AML-193 (cell line): Measurements from ENCODE around the gene BTBD2.

Experiments
- DNase-seq, 2 experiments: peaks; one replicate each; lab custom pipeline; 2025; lab: John Stamatoyannopoulos, UW

The BTBD2 gene

GRCh38 chr19:2015608-2015950 lies at the start of gene BTBD2:
TSS of gene BTBD2 (minus strand) at chr19:2015714. CDS start at chr19:2015703, 11 bp downstream.
- peak in 1 of 2 experiments; percentile 9 for DNase-seq

- DNase-seq, result no peak
Measured at GRCh38 chr19:2064788-2065524, 49.4 kb upstream of the BTBD2 start.

DNA sequence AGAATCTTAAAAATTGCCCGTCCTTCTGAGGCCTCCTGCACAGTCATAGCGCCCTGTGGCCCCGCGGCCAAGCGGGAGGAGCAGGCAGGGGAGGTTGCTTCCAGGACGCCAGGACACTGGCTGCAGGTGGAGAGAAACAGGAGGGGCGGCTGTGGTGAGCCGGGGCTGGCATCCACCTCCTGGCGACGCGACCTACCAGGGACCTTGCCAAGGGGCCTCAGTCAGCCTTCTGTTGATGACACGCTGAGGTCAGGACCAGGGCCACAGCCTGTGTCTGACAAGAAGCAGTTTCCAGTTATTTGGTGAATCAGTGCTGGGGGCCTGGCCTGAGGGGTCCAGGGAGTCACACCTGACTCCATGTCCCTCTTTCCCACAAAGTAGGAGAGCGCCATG lies 48.9 kb upstream of the BTBD2 start:
- DNase-seq, result no peak

DNA sequence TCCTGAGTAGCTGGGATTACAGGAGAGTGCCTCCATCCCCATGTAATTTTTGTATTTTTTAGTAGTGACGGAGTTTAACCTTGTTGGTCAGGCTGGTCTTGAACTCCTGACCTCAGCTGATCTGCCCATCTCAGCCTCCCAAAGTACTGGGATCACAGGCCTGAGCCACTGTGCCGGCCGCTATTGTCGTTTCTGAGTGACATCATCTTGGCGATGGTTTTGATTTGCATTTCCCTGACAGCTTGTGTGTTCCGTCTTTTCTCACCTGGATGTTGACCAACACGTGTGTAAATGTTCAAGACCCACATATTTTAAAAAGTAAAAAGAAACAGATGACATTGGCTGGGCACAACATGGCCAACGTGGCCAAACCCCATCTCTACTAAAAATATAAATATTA lies 48.3 kb upstream of the BTBD2 start:
- no peak for DNase-seq

DNA sequence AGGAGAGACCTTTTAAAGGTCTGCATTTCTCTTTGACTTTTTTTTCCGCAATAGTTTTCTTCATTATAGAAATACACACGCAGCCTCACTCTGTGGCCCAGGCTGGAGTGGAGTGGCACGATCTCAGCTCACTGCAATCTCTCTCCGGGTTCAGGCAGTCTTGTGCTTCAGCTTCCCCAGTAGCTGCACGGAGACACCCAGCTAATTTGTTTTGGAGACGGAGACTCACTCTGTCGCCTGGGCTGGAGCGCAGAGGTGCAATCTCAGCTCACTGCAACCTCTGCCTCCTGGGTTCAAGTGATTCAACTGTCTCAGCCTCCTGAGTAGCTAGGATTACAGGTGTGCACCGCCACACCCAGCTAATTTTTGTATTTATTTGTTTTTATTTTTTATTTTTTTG lies 47.3 kb upstream of the BTBD2 start:
- no peak for DNase-seq

- DNase-seq, result no peak
Measured at GRCh38 chr19:2062389-2062729, 46.8 kb upstream of the BTBD2 start.

DNA sequence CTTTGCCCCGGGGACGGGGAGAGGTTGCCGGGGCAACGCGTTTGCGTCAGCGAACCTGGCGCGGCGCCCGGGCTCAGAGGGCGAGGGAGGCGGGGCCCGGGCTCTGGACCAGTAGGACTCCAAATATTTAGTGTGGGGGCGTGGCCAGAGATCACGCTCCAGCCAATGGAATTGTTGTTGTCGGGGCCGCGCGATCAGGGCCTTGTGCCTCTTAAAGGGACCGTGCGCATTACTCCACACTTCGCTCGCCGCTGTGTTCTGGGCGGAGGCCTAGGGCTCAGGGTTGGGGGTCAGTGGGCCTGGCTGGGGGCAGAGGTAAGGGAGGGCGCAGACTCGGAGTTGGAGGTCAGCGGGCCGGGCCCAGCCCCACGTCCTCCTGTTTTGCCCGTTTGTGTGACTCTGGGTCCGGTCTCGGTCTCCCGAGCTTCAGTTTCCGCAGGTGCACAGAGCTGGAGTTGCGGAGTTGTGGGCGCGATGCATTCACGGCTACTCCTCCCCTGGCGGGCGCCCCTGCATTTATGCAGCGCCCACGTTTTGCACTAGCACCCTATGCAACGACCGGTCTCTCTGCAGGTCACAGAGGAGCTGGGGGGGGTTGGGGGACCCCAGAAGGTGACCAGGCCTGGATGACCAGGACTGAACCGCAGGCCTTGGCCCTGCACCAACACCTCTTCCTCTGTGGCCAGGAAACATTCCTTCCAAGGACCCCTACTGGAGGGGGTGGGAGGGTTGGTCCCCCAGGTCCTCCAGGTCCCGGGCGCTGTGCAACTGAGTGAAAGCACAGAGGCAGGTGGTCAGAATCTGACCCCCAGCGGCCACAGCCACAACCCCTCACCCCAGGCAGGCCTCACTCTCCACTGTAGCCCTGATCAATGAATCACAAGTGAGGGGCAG lies 46.2 kb upstream of the BTBD2 start:
- peak; percentile 95 to 96 for DNase-seq

- DNase-seq, result peak in 1 of 2 experiments; percentile 36
Measured at GRCh38 chr19:2060884-2061494, 45.5 kb upstream of the BTBD2 start.

DNA sequence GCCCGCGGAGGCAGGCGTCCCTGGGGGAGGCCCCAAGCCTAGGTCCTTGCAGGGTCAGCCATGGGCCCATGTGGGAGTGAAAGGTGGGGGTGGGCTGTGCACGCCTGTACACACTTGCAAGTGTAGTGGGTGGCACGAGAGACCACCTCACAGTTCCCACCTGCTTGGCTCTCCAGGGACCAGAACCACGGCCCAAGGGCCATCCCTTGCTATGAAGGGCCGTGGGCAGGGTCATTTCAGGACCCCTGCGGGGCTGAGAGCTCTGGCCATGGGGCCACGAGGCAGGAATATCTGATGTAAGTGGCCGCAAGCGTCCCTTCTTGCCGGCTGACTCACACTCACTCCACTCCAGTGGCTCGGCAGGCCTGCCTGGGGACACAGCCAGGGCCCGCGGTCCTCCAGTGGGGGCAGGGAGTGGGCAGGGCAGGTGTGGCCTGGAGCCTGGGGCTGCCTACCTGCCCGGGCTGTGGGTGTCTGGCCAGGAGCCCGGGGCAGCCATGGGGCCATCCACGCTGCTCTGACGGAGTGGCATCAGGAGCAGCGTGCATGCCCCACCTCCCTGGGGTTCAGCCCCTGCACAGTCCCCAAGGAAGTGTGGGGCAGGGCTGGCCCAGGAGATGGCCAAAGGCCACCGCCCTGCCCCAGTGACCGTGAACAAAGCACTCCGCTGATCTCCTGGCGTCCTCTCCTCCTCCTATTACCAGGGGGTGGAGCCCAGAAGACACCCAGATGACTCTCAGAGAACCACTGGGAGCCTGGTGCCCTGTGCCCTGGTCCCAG lies 44.1 kb upstream of the BTBD2 start:
- no peak for DNase-seq

- DNase-seq, result no peak
Measured at GRCh38 chr19:2058570-2059421, 43.3 kb upstream of the BTBD2 start.

- no peak for DNase-seq
Measured at GRCh38 chr19:2057484-2058469, 42.3 kb upstream of the BTBD2 start.

DNA sequence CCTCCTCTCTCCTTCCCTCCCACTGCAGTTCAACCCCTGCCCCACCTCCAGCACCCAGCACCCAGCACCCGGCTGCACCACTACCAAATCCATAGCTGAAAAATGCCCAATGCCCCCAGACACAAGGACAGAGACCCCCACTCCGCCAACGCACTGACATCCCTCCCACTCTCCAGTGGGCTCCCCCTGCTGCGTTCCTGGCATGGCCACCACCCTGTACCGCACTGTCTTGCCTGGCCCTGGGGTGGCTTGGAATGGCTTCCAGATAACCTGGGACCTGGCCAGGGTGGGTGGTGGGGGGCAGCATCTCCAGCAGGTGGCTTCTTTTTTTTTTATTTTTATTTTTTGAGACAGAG lies 41.3 kb upstream of the BTBD2 start:
- no peak for DNase-seq

- no peak for DNase-seq
Measured at GRCh38 chr19:2055931-2056836, 40.7 kb upstream of the BTBD2 start.

- DNase-seq, result no peak
Measured at GRCh38 chr19:2054763-2055162, 39.2 kb upstream of the BTBD2 start.

DNA sequence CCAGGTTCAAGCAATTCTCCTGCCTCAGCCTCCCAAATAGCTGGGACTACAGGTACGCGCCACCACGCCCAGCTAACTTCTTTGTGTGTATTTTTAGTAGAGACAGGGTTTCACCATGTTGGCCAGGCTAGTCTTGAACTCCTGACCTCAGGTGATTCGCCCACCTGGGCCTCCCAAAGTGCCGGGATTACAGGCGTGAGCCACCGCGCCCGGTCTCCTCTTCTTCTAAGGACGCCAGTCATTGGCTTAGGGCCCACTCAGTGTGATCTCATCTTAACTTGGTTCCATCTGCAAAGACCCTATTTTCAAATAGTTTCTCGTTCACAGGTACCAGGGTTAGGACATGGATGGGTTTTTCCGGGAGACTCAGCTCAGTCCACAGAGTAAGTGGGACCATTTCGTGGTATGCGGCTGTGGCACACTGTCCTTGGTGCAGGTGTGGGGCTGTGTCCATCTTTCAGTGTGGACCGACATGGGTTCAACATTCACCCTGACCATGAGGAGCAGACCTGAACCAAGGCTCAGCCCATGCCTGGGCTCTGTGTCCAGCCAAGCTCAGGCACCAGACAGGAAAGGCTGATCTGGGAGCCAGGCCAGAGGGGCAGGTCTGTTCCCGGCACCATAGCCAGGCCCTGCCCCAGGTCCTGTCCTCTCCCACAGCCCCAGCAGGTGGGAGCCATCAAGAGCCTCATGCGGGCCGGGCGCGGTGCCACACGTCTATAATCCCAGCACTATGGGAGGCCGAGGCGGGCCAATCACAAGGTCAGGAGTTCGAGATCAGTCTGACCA lies 38.3 kb upstream of the BTBD2 start:
- no peak for DNase-seq

DNA sequence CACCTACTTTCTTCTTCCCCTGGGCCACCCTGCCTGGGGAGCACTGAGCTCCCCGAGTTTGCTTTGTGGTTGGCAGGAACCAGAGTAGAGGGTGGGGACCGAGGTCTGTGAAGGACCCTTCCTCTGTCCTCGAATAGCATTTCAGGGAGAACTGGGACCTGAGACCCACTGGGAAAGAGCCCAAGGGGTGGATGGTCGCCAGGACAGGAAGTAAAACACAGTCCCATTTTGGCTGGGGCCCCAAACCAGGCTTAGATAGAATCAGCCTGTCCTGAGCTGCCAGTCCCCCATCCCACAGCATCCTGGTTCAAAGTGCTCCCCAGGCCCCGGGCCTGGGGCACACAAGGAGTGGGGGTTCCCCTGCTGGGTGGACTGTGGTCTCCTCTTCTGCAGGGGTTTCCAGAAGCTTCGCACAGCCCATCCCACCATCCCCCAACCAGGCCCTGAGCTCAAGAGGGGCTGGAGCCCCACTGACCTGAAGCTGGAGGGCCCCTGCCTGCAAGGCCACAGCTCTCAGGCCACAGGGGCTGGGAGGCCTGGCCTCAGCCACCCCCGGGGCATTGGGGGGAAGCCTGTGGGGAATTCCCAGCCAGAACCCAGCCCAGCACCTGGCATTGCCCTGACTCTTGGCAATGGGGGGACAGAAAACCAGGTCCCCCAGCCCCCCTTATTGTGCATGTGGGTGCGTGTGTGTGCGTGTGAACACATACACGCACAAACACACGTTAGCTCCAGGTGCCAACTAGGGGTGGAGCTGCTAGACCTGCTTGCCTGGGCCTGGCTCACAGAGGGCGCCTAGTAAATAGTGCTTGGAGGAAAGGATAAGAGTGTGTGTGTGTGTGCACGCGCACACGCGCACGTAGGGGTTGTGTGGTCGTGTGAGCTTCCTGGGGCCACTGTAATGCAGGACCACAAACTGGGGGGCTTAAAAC lies 36.5 kb upstream of the BTBD2 start:
- DNase-seq, result no peak
